Stimulated activated CD8-positive, alpha-beta memory T cell treated with anti-CD3 and anti-CD28 coated beads, Interleukin-4, amount 100 ng/mL, for 1 hour (primary cell): ENCODE results near the gene MFSD8.
"Not testable (repeated sequence)": the region's sequence is repeated elsewhere in the genome, so short reads cannot be mapped to it uniquely, and the experiment has no call there.

Source experiments
- DNase-seq, 2 donors: peaks; one replicate each; pipeline ENCODE4 v3.0.0-alpha.2; 2020; ENCODE audit warnings: low read depth in 2 of 2, low spot score in 1 of 2

Gene MFSD8, protein sequence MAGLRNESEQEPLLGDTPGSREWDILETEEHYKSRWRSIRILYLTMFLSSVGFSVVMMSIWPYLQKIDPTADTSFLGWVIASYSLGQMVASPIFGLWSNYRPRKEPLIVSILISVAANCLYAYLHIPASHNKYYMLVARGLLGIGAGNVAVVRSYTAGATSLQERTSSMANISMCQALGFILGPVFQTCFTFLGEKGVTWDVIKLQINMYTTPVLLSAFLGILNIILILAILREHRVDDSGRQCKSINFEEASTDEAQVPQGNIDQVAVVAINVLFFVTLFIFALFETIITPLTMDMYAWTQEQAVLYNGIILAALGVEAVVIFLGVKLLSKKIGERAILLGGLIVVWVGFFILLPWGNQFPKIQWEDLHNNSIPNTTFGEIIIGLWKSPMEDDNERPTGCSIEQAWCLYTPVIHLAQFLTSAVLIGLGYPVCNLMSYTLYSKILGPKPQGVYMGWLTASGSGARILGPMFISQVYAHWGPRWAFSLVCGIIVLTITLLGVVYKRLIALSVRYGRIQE

DNA sequence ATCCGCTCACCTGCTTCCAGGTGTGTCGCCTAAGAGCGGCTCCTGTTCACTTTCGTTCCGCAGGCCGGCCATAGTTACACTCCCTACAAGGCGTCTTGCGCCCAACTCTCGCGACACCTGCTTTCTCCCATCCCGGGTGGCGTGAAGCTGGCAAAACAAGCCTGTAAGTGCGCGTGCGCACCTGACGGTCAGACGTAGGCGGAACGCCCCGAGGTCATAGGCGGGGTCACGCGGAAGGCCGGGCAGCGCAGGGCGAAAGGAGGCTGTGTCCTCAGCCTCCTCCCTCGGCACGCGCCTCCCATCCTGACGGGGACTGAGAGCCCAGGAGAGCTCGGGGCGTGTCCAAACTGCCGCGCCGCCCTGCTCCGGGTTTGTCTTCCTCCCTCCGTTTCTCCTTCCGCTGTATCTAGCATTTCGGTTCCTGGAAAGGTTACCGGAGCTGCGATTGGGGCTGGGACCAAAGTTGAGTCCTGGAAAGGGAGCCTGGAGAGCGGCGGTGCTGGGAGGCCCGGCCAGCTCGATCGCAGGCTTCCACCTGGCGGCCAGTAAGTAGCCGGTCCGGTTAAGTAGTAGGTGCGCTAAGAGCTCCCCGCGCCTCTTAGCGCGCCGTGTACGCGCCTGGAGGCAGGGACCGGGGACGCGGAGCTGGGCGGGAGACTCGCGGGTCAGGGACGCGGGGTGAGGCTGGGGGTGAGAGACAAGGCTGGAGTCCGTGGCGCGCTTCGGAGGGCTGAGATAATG, at the start of gene MFSD8, which contains the start of gene ABHD18:
MFSD8 (minus strand) TSS at position 112 of the 741 bp plus-strand sequence; CDS start at position 72, 40 bp downstream.
ABHD18 (plus strand) TSS at position 345 of the 741 bp plus-strand sequence. CDS start 17,550 bp downstream, outside the sequence.
- DNase-seq = peak; percentile 97 to 98

DNA sequence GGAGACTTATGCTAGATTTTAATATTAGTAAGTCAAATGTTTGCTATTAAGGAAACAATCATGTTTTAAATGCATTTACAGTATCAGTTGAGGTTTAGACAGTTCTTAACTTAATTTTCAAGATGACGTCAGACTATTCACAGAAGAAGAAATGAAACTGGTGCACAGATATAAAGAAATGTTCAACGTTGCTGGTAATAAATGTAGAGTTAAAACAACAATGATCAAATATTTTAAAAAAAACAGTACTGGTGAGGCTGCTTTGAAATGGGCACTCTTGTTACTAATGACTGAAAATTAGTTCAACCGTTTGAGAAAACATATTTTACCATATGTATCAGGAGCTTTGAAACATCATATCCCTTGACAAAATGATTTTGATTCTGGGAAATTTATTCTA, 44.5 kb upstream of the MFSD8 start:
- DNase-seq = no peak

DNA sequence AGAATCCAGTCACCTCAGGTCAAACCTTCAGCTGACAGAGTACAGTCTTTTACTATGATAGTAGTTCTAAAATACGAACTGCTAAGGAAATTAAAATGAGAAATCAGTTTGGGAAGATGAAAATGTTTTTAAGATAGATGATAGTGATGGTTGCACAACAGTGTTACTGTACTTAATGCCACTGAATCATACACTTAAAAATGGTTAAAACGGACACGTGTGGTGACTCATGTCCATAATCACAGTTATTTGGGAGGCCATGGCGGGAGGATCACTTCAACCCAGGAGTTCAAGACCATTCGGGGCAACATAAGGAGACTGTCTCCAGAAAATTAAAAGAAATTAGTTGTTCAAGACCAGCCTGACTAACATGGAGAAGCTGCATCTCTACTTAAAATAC, 41.6 kb upstream of the MFSD8 start:
- no peak for DNase-seq

DNA sequence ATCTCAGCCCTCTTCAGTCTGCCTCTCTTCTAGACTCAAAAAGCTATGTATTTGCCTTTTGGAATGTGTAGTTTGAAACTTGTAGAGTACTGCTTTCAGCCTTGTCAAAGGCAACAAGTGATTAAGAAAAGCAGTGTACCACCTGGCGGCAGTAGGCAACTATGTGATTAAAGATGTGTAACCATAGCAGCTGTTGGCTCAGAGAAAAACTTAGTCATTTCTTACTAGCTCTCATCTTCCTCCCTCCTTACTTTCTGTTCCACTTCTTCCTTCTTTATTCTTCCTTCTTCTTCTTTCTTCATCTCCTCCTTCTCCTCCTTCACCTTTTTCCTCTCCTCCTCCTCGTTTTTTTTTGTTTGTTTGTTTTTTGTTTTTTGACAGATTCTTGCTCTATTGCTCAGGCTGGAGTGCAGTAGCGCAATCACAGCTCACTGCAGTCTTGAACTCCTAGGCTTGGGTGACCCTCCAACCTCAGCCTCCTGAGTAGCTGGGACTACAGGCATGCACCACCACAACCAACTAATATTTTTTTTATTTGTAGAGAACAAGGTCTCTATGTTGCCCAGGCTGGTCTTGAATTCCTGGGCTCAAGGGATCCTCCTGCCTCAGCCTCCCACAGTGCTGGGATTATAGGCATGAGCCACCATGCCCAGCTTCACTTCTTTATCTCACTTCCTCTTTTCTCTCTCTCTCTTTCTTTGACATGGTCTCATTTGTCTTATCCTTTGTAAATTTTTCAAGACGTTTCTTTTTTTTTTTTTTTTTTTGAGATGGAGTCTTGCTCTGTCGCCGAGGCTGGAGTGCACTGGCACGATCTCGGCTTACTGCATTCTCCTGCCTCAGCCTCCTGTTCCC, 32.8 kb upstream of the MFSD8 start:
- no peak for DNase-seq

DNA sequence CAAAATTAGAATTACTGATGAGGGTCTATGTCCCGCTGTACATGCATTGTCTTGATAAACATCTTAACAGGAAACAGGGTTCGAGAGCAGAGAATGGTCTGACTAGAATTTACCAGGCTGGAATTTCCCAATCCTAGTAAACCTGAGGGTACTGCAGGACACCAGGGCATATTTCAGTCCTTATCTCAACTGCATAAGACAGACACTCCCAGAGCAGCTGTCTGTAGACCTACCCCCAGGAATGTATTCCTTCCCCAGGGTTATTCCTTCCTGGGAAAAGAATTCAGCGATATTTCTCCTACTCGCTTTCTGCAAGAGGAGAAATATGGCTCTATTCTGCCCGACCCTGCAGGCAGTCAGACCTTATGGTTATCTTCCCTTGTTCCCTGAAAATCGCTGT, 31.5 kb upstream of the MFSD8 start:
- not testable (repeated sequence) for DNase-seq

DNA sequence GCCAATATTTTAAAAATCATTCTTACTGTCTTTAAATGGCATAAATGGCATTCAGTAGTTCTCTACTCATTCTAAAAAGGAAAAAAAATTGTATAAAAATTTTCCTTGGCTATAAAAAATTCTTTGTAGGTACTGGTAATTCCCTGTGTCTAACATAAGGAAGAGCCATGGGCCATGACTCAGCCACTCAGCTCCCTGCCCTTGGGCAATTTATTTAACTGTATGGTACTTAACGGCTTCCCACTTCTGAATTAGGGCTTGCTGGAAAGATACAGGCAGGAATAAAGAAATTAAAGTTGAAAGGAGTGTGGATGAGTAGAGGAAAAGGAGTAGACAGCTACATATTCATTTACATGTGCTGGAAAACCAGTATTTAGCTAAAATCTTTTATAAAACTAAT, 30.8 kb upstream of the MFSD8 start:
- DNase-seq = no peak

DNA sequence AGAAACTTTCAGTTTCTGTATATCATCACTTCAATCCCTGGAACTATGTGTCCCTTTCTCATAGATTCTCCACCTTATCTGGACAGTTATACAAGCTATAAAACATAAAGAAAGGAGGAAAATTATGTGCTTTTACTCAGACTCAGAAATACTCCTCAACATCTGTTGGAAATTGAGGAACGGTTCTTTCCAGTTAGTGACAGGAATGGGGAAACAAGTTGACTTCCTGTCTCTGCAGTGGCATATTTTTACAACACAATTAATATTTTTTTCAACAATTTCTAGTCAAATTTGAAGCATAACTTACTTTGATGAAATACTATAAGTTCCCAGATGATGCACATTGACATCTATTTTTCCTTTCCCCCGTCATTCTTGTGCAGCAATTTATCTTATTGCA, 28.2 kb upstream of the MFSD8 start:
- DNase-seq = no peak

DNA sequence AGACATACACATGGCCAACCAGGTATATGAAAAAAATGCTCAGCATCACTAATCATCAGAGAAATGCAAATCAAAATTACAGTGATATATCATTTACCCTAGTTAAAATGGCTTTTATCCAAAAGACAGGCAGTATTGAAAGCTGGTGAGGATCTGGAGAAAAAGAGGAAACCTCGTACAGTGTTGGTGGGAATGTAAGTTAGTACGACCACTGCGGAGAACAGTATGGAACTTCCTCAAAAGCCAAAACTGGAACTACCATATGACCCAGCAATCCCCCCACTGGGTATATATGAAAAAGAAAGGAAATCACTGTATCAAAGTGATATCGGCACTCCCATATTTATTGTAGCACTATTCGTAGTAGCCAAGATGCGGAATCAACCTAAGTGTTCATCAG, 23.7 kb upstream of the MFSD8 start:
- no peak for DNase-seq

DNA sequence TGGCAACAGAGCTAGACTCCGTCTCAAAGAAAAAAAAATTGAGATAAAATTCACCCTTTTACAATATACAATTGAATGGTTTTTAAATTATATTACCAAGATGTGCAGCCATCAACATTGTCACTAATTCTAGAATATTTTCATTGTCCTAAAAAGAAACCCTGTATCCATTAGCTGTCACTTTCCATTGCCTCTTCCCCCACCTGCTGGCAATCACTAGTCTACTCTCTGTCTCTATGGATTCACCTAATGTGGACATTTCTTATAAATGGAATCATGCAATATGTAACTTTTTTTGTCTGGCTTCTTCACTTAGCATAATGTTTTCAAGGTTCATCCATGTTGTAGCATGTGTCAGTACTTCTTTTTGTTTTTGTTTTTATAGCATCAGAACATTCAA, 21.0 kb upstream of the MFSD8 start:
- no peak for DNase-seq

DNA sequence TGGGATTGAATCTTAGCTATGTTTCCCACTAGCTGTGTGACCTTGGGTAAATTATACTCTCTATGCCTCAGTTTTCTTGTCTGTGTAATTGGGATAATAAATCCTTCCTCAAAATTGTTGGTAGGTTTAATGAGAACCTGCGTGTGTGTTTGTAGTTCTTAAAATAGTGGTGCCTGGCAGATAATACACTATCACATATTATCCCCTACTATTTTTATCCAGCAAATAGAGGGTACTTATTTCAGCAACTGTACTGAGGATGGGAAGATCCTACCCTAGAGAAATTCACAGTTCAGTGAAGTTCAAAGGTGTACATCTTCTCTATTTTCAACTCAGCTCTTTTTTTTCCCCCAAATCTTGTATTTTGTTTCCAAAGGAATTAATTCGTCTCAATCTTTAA, 17.5 kb upstream of the MFSD8 start:
- DNase-seq = no peak

DNA sequence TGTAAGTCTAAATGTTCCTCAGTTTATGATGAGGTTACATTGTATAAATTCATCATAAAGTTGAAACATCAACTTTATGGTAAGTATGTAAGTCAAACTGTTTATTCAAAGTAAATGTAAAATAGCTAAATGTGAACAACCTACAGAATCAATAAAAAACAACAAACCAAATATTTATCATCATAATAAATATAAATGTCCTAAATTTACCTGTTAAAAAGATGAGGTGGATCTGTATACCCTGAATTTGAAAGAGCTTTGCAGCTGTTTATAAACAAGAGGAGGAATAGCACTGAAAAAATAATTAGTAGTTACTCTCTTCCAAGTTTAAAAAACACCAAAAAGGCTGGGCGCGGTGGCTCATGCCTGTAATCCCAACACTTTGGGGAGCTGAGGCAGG, 14.0 kb upstream of the MFSD8 start:
- DNase-seq = no peak

DNA sequence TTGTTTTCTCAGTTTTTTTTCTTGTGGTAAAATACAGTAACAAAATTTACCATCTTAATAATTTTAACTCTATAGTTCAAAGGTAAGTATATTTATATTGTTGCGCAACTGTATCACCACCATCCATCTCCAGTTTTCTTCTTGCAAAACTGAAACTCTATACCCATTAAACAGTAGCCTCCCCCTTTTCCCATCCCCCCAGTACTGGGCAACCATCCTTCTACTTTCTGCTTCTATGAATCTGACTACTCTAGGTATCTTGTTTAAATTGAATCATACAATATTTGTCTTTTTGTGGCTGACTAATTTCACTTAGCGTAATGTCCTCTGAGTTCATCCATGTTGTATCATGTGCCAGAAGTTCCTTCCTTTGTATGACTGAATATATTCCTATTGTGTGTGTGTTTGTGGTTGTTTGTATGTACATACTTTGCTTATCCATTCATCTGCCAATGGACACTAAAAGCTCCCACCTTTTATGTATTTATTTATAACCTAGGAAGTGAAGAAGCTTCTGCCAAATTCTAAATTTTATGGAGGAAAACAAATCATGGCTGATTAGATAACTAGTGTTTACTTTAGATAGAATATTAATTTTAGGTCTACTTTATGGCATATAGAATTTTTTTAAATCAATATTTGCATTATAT, 10.3 kb upstream of the MFSD8 start:
- no peak for DNase-seq

DNA sequence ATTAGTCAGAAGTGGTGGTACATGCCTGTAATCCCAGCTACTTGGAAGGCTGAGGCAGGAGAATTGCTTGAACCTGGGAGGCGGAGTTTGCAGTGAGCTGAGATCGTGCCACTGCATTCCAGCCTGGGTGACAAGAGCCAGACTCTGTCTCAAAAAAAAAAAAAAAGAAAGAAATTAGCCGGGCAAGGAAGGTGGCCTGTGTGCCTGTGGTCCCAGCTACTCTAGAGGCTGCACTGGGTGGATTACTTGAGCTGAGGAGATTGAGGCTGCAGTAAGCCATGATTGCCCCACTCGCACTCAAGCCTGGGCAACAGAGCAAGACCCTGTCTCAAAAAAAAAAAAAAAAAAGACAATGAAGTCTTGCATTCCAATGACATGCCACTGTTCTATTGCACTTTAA, 6.0 kb upstream of the MFSD8 start:
- not testable (repeated sequence) for DNase-seq

DNA sequence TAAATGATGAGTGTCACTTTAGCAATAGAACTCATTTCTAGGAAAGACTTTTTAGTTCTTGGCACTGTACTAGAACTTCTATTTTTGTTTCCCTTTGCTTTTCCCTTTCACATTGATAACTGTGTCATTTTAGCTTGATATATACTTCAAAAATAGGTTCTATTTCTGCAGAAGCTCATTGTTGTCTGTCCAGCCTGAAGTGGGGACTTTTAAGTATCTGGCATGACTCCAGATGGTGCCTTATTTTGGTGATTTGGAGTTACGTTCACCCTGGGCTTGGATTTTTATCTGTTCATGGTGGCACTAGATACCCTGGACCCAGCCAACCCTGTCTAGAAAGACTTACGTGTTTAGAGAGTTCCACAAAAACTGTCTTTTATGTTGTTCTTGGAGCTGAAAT, 3.6 kb upstream of the MFSD8 start:
- no peak for DNase-seq

DNA sequence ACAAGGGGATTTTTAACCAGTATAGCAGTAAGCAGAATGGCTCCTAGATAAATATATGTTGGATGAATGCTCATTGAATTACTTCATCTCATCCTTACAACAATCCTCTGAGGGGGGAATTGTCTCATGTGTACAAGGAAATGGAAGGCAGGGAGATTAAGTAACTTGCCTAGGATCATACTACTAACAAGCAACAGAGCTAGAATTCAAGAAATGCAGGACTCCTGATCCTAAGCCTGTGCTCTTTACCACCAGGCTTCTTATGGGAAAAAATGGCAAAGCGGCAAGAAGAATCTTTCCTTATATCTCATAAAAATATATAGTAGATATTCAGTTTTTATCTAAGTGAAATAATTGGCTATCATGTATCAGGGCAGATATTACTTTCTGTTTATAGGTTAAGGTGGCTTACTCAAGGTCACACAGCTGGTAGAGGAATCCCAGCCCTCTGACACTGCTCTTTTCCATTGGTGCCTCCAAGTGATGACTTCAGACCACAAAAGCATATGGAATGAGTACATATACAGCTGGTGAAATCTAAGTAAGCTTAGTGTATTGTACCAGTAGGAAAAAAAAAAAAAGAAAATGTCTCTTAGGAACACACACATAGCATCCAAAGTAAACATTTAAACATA, 2.3 kb upstream of the MFSD8 start:
- DNase-seq = no peak

DNA sequence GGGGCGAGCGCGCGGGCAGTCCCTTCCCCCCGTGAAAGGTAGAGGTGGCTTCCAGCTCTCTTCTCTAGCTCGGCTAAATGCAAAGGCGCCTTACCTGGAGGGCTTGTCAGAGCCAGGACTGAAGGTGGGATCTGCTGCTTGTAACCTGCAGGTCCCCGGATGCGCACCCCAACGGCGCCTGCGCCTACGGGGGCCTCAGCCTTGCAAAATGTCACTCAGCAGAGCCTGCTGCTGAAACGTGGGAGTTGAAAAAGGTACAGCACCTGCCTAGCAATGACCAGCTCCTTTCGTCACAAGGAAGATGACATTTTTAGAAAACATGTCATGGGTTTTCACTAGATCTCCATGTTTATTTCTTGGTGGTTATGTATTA, 816 bp upstream of the MFSD8 start:
- peak in 1 of 2 donors; percentile 56 for DNase-seq

DNA sequence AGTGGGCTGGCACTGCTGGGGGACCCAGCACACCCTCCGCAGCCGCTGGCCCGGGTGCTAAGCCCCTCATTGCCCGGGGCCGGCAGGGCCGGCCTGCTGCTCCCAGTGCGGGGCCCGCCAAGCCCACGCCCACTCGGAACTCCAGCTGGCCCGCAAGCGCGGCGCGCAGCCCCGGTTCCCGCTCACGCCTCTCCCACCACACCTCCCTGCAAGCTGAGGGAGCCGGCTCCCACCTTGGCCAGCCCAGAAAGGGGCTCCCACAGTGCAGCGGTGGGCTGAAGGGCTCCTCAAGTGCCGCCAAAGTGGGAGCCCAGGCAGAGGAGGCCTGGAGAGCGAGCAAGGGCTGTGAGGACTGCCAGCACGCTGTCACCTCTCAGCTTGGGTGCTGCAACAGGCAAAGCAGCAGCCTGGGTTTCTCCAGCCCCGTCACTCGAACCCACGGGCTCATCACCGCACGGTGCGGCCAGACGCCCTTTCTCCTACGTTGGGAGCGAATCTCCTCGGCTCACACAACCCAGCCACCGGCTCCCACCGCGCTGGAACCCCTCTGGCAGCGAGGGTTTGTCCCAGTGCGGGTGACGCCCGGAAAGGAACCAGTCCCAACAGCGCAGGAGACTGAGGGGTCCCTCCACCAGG, 429 bp downstream of the MFSD8 start:
- not testable (repeated sequence) for DNase-seq

DNA sequence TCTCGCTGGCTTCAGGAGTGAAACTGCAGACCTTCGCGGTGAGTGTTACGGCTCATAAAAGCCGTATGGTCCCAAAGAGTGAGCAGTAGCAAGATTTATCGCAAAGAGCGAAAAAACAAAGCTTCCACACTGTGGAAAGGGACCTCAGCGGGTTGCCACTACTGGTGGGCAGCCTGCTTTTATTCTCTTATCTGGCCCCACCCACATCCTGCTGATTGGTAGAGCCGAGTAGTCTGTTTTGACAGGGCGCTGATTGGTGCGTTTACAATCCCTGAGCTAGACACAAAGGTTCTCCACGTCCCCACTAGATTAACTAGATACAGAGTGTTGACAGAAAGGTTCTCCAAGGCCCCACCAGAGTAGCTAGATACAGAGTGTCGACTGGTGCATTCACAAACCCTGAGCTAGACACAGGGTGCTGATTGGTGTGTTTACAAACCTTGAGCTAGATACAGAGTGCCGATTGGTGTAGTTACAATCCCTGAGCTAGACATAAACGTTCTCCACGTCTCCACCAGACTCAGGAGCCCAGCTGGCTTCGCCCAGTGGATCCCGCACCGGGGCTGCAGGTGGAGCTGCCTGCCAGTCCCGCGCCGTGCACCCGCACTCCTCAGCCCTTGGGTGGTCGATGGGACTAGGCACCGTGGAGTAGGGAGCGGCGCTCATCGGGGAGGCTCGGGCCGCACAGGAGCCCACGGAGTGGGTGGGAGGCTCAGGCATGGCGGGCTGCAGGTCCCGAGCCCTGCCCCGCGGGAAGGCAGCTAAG, 1.2 kb downstream of the MFSD8 start:
- DNase-seq = not testable (repeated sequence)

DNA sequence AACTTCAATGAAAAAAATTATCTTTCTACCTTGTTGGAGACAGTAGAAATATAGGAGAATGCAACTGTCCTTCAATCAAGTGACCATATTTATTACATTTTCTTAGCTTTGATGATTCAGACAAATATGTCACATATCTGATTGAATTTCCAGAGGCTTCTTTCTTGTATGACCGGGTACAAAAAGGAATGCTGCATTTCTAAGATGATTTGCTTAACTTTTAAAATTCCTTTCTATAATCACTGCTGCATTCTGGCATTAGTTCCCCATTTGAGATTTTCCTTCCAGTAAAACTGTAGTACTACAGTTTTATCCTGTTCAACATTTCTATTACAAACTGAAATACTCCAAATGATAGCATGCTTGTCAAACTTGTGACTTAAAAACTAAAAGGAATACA, 5.2 kb downstream of the MFSD8 start:
- DNase-seq = no peak
